ENCODE results near the gene PDZD2. TPM values are rescaled to one million over a fixed set of nuclear protein-coding genes. Genes with fewer than 3 reads are reported as not detected.

Gene PDZD2
- total RNA-seq, 1 donor from 2014 or later, result 23.3 TPM

DNA sequence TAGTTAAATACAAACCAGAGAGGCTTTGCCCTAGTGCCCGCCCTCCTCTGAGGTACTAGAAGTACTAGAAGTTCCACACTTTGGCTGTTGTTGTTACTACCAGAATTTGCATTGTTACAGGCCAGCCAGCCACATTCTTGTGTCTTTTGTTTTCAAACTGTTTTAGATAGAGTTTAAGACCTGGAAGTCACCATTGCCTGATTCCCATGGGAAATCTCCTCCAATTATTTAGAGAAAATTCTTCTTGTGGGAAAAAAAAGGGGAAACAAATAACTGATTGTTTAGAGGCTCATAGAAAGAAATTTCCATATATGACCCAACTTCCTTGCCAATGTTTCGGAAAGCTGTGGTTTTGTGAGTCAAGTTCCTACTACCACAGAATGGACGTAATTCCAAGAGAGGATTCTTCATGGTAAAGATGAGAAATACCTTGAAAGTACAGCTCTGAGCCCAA is 282.9 kb downstream of the PDZD2 start:
- Mint-ChIP-seq H3K27ac (ENCODE audit: unreplicated experiment) (no peak overlapping the region), H3K27me3 (ENCODE audit: unreplicated experiment) (no peaks in the 10 kb centered on the region), H3K4me1 (ENCODE audit: low read depth, unreplicated experiment) (peaks cover 10% of the 10 kb centered on the region), H3K36me3 (ENCODE audit: unreplicated experiment) (peaks cover 7% of the 10 kb centered on the region), H3K9me3 (ENCODE audit: unreplicated experiment) (peaks cover 1% of the 10 kb centered on the region), H3K4me3 (ENCODE audit: unreplicated experiment) (no peak overlapping the region)
- no peak for DNase-seq
- TF ChIP-seq, protein P1, sequence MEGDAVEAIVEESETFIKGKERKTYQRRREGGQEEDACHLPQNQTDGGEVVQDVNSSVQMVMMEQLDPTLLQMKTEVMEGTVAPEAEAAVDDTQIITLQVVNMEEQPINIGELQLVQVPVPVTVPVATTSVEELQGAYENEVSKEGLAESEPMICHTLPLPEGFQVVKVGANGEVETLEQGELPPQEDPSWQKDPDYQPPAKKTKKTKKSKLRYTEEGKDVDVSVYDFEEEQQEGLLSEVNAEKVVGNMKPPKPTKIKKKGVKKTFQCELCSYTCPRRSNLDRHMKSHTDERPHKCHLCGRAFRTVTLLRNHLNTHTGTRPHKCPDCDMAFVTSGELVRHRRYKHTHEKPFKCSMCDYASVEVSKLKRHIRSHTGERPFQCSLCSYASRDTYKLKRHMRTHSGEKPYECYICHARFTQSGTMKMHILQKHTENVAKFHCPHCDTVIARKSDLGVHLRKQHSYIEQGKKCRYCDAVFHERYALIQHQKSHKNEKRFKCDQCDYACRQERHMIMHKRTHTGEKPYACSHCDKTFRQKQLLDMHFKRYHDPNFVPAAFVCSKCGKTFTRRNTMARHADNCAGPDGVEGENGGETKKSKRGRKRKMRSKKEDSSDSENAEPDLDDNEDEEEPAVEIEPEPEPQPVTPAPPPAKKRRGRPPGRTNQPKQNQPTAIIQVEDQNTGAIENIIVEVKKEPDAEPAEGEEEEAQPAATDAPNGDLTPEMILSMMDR (IDR thresholded peaks at IDR 0.05; ENCODE audit: partially characterized antibody, unreplicated experiment), result no peak

DNA sequence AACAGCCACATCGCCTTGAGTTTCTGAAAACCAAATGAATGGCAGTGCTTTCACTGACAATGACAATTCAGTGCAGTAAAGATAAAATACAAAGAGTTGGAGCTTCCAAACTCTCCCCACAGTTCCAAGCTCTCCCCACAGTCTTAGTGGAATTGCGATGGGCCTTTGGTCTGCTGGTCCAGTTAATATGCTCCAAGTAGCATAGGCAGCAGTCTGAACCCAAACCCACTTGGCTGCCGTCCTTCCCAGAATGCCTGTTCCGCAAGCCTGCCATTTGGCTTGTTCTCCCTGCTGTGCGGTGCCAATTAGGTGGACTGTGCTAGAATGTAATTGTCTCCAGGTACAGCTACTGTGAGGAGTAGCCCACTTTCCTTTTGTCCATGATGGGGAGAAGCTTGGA is 285.1 kb downstream of the PDZD2 start:
- H3K27me3 Mint-ChIP-seq (ENCODE audit: unreplicated experiment), result no peaks in the 10 kb centered on the region
- TF ChIP-seq, protein P1 (IDR thresholded peaks at IDR 0.05; ENCODE audit: partially characterized antibody, unreplicated experiment), result no peak
- peaks cover 7% of the 10 kb centered on the region for H3K36me3 Mint-ChIP-seq (ENCODE audit: unreplicated experiment)
- no peak overlapping the region for H3K27ac Mint-ChIP-seq (ENCODE audit: unreplicated experiment)
- peaks cover 1% of the 10 kb centered on the region for H3K9me3 Mint-ChIP-seq (ENCODE audit: unreplicated experiment)
- peaks cover under 1% of the 10 kb centered on the region for H3K4me1 Mint-ChIP-seq (ENCODE audit: low read depth, unreplicated experiment)
- no peak overlapping the region for H3K4me3 Mint-ChIP-seq (ENCODE audit: unreplicated experiment)
- DNase-seq, result no peak

DNA sequence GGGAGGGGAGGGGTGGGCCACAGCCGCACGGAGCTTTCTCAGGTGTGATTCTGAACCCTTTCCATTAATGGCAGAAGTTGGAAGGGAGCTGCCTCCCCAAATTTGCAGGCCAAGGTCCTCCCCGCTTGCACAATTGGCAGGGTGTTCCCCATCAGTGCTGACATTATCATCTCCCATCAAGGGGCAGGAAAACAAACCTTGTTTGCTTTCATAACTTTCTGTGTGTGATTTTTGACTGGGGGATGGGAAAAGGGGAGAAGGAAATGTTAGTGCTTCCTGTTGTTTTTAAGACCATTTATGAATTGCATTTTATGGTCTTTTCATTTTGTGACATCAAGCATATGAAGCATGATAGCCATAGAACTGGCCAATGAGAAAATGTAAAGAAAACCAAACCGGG is 292.9 kb downstream of the PDZD2 start:
- TF ChIP-seq, protein P1 (IDR thresholded peaks at IDR 0.05; ENCODE audit: partially characterized antibody, unreplicated experiment), result no peak
- H3K27ac Mint-ChIP-seq (ENCODE audit: unreplicated experiment), result no peak overlapping the region
- peaks cover 10% of the 10 kb centered on the region for H3K4me1 Mint-ChIP-seq (ENCODE audit: low read depth, unreplicated experiment)
- no peaks in the 10 kb centered on the region for H3K27me3 Mint-ChIP-seq (ENCODE audit: unreplicated experiment)
- H3K4me3 Mint-ChIP-seq (ENCODE audit: unreplicated experiment), result no peak overlapping the region
- no peak for DNase-seq
- H3K36me3 Mint-ChIP-seq (ENCODE audit: unreplicated experiment), result no peaks in the 10 kb centered on the region
- H3K9me3 Mint-ChIP-seq (ENCODE audit: unreplicated experiment), result no peaks in the 10 kb centered on the region

DNA sequence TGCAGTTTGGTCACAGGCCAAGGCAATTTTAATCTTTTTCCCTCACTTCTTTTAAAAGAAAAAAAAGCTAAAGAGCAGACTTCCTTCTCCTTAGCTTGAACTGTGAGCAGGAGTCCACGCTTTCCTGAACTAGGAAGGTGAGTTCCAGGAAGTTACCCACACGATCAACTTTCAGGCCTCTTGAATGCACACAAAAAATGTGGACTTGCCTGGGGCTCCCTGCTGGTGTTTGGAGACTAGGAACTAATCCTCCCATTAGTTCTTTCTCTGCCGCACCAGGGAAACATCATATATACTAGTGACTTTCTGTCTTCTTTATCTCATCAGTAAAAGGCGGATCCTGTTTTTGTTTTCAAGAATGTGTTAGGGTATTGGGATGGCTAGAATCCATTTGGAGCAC is 295.2 kb downstream of the PDZD2 start:
- no peak for DNase-seq
- Mint-ChIP-seq H3K4me3 (ENCODE audit: unreplicated experiment) (no peak overlapping the region), H3K27ac (ENCODE audit: unreplicated experiment) (no peak overlapping the region), H3K27me3 (ENCODE audit: unreplicated experiment) (no peaks in the 10 kb centered on the region), H3K9me3 (ENCODE audit: unreplicated experiment) (no peaks in the 10 kb centered on the region), H3K36me3 (ENCODE audit: unreplicated experiment) (no peaks in the 10 kb centered on the region), H3K4me1 (ENCODE audit: low read depth, unreplicated experiment) (peaks cover 8% of the 10 kb centered on the region)
- TF ChIP-seq, protein P1 (IDR thresholded peaks at IDR 0.05; ENCODE audit: partially characterized antibody, unreplicated experiment), result no peak

DNA sequence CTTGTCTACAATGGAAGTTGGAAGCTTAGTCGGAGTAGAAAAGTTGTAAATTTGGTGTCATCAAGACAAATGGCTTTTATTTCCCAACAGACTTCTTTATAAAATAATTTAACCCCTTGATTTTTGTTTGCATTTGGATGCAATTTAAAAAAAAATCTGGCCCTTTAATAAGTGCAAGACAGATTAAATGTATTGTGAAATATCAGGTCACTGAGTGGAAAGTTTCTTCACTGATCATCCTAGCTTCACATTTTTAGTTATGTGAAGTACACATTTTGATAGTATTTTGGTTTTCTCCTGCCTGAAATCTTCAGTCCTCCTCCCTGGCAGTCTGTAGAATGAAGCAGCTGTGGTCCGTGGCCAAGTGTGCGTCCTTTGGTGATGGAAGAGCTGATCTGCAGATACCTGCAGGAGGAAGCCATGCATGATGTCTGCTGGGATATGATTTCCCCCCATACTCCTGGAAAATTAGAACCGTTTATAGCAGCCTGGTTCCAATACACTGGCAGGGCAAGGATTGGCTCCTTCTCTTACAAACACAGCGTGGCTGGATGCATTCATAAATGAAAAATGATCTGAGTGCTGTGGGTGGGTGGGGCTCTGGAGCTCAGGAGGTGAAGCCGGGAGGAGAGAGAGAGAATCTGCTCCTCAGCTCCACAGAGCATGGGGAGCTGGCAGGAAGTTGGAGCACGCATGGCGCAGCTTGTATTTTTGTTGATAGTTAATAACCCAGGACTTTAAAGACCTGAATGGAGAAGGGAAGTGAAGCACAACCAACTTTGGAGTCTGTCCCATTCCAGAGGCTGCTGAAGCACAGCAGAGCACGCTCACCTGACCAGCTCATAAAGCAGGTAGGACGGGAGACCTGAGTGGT is 296.8 kb downstream of the PDZD2 start:
- H3K27me3 Mint-ChIP-seq (ENCODE audit: unreplicated experiment), result no peaks in the 10 kb centered on the region
- H3K36me3 Mint-ChIP-seq (ENCODE audit: unreplicated experiment), result no peaks in the 10 kb centered on the region
- TF ChIP-seq, protein P1 (IDR thresholded peaks at IDR 0.05; ENCODE audit: partially characterized antibody, unreplicated experiment), result no peak
- no peak overlapping the region for H3K4me3 Mint-ChIP-seq (ENCODE audit: unreplicated experiment)
- H3K4me1 Mint-ChIP-seq (ENCODE audit: low read depth, unreplicated experiment), result peaks cover 8% of the 10 kb centered on the region
- H3K27ac Mint-ChIP-seq (ENCODE audit: unreplicated experiment), result no peak overlapping the region
- H3K9me3 Mint-ChIP-seq (ENCODE audit: unreplicated experiment), result no peaks in the 10 kb centered on the region
- no peak for DNase-seq

Measured in glutamatergic neuron (in vitro differentiated cells).